ENCODE results near the gene TRPM3.

TRPM3 gene

GRCh38 chr9:70802206-70802605, 319.2 kb downstream of the TRPM3 start:
- H3K4me3 ChIP-seq (ENCODE audit: low read depth, low read length), result no peak overlapping the region
- TF ChIP-seq, protein P1, sequence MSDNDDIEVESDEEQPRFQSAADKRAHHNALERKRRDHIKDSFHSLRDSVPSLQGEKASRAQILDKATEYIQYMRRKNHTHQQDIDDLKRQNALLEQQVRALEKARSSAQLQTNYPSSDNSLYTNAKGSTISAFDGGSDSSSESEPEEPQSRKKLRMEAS (IDR thresholded peaks at IDR 0.05; ENCODE audit: low read depth, low read length), result no peak
- DNase-seq (ENCODE audit: low read depth), result no peak

- TF ChIP-seq MYC (IDR thresholded peaks at IDR 0.05; ENCODE audit: low read depth, low read length) (no peak), POLR2A (IDR thresholded peaks at IDR 0.05; ENCODE audit: extremely low read depth, insufficient read length) (no peak), CTCF (IDR thresholded peaks at IDR 0.05; ENCODE audit: low read depth, low read length) (no peak)
- TF ChIP-seq, protein P1 (IDR thresholded peaks at IDR 0.05; ENCODE audit: low read depth, low read length), result no peak
- H3K4me3 ChIP-seq (ENCODE audit: low read depth, low read length), result no peak overlapping the region
- DNase-seq (ENCODE audit: low read depth), result no peak
Observed at GRCh38 chr9:70801181-70801829, 320.1 kb downstream of the TRPM3 start.

DNA sequence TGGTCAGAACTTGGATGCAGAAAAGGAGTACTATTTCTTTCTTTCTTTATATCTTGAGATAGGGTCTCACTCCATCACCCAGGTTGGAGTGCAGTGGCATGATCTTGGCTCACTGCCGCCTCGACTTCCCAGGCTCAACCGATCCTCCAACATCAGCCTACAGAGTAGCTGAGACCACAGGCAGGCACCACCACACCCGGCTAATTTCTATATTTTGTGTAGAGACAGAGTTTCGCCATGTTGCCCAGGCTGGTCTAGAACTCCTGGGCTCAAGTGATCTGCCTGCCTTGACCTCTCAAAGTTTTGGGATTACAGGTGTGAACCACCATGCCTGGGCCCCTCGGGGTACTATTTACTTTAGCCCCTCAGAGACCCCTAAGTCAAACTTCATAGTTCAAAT, 323.4 kb downstream of the TRPM3 start:
- no peak overlapping the region for H3K4me3 ChIP-seq (ENCODE audit: low read depth, low read length)
- DNase-seq (ENCODE audit: low read depth), result no peak
- TF ChIP-seq, protein P1 (IDR thresholded peaks at IDR 0.05; ENCODE audit: low read depth, low read length), result no peak
- no peak for TF ChIP-seq MYC (IDR thresholded peaks at IDR 0.05; ENCODE audit: low read depth, low read length)
- TF ChIP-seq POLR2A (IDR thresholded peaks at IDR 0.05; ENCODE audit: extremely low read depth, insufficient read length), result no peak
- TF ChIP-seq CTCF (IDR thresholded peaks at IDR 0.05; ENCODE audit: low read depth, low read length), result no peak

DNA sequence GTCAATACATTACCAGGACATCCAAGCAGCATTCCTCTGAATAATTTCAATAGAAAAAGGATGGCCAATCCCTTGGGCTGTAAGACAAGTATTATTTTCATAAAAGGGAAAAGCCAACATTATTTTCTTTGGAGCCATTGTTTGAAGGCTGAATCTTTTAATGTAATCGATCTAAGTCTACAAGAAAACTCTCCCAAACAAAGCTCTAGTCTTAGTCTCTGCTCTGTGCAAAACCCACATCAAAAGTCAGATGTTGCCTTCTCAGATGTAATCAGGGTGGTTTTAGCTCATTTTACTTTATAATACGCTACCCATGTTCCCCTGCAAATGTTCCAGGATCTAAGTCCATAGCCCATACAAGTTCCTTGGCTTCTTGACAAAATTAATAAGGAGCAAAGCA, 325.6 kb downstream of the TRPM3 start:
- DNase-seq (ENCODE audit: low read depth), result no peak
- TF ChIP-seq POLR2A (IDR thresholded peaks at IDR 0.05; ENCODE audit: extremely low read depth, insufficient read length), result no peak
- no peak for TF ChIP-seq MYC (IDR thresholded peaks at IDR 0.05; ENCODE audit: low read depth, low read length)

GRCh38 chr9:70792796-70793195, 328.6 kb downstream of the TRPM3 start:
- TF ChIP-seq, protein P1 (IDR thresholded peaks at IDR 0.05; ENCODE audit: low read depth, low read length), result no peak
- TF ChIP-seq POLR2A (IDR thresholded peaks at IDR 0.05; ENCODE audit: extremely low read depth, insufficient read length) (no peak), MYC (IDR thresholded peaks at IDR 0.05; ENCODE audit: low read depth, low read length) (no peak), CTCF (IDR thresholded peaks at IDR 0.05; ENCODE audit: low read depth, low read length) (no peak)
- no peak overlapping the region for H3K4me3 ChIP-seq (ENCODE audit: low read depth, low read length)
- DNase-seq (ENCODE audit: low read depth), result no peak

More for the DNA sequence above, 325.6 kb downstream of the TRPM3 start:
- no peak overlapping the region for H3K4me3 ChIP-seq (ENCODE audit: low read depth, low read length)

- TF ChIP-seq, protein P1 (IDR thresholded peaks at IDR 0.05; ENCODE audit: low read depth, low read length), result no peak
- TF ChIP-seq CTCF (IDR thresholded peaks at IDR 0.05; ENCODE audit: low read depth, low read length), result no peak
- TF ChIP-seq MYC (IDR thresholded peaks at IDR 0.05; ENCODE audit: low read depth, low read length), result no peak
- TF ChIP-seq POLR2A (IDR thresholded peaks at IDR 0.05; ENCODE audit: extremely low read depth, insufficient read length), result no peak
- DNase-seq (ENCODE audit: low read depth), result no peak
Observed at GRCh38 chr9:70791936-70792335, 329.5 kb downstream of the TRPM3 start.

GRCh38 chr9:70789086-70789485, 332.3 kb downstream of the TRPM3 start:
- TF ChIP-seq MYC (IDR thresholded peaks at IDR 0.05; ENCODE audit: low read depth, low read length) (no peak), POLR2A (IDR thresholded peaks at IDR 0.05; ENCODE audit: extremely low read depth, insufficient read length) (no peak), CTCF (IDR thresholded peaks at IDR 0.05; ENCODE audit: low read depth, low read length) (no peak)
- TF ChIP-seq, protein P1 (IDR thresholded peaks at IDR 0.05; ENCODE audit: low read depth, low read length), result no peak
- no peak for DNase-seq (ENCODE audit: low read depth)
- H3K4me3 ChIP-seq (ENCODE audit: low read depth, low read length), result no peak overlapping the region

More at GRCh38 chr9:70791936-70792335, 329.5 kb downstream of the TRPM3 start:
- H3K4me3 ChIP-seq (ENCODE audit: low read depth, low read length), result no peak overlapping the region
